GM12878 (cell line): ENCODE data around the gene PDZD2. TPM values are rescaled to one million over a fixed set of nuclear protein-coding genes. Genes with fewer than 3 reads are reported as not detected.

ENCODE experiments used
- ATAC-seq: fragments of 200-7000 bp; cut with Tn5 transposase; 3 replicates; pipeline ENCODE4 v1.9.1; 2020; ENCODE audit warnings: mild to moderate bottlenecking, moderate library complexity
- BruUV-seq: library from RNA; stranded (reverse); fragments of 400-500 nt; replicated peaks from 2 replicates; lab custom pipeline; 2021; lab: Mats Ljungman, UMichigan
- CTCF ChIA-PET: fragments of 300-600 bp; sonication (Branson Sonifier 250); formaldehyde crosslinking; extraction: SDS; loops from one replicate; lab custom pipeline; 2021; ENCODE audit warnings: inconsistent platforms; lab: Yijun Ruan, JAX
- POLR2A ChIA-PET: fragments of 350-600 bp; formaldehyde crosslinking; extraction: SDS; loops from one replicate; lab custom pipeline; 2021; ENCODE audit warnings: inconsistent platforms; lab: Charles Lee
- RAD21 ChIA-PET: fragments of 300-600 bp; sonication (Branson Sonifier 250); formaldehyde crosslinking; loops from one replicate; lab custom pipeline; 2023; ENCODE audit warnings: antibody characterized with exemption; ENCODE audit not compliant: unreplicated experiment; lab: Charles Lee
- SMC1A ChIA-PET: fragments of 300-600 bp; sonication (Branson Sonifier 250); formaldehyde crosslinking; loops from one replicate; lab custom pipeline; 2023; ENCODE audit not compliant: unreplicated experiment, uncharacterized antibody; lab: Charles Lee
- DNase-seq: peaks from one replicate; pipeline ENCODE4 v3.0.0-alpha.2; 2011; ENCODE audit warnings: low read depth, low spot score
- FAIRE-seq: peaks from 3 replicates; lab custom pipeline; 2011; peaks lifted over from hg19 to GRCh38; lab: Jason Lieb, UNC
- H2AFZ ChIP-seq: 2 replicates; pipeline ENCODE4 v1.6.0; 2011; ENCODE audit warnings: low read depth, low read length, control low read depth; ENCODE audit not compliant: control insufficient read depth
- H3K27ac ChIP-seq: 2 replicates; pipeline ENCODE4 v1.5.1; 2011; ENCODE audit warnings: control low read depth; ENCODE audit not compliant: control insufficient read depth, insufficient read depth
- H3K27me3 ChIP-seq, 2 experiments: replicated peaks in 1 of 2; 2 replicates each; pipeline versions ENCODE4 v1.6.0 to v1.6.1; 2011; ENCODE audit warnings: low read length in 1 of 2; ENCODE audit not compliant: control insufficient read depth in 2 of 2, insufficient read depth in 2 of 2
- H3K36me3 ChIP-seq, 2 experiments: 2 replicates each; pipeline ENCODE4 v1.5.1; 2011; ENCODE audit warnings: low read length in 1 of 2; ENCODE audit not compliant: control insufficient read depth in 2 of 2, insufficient read depth in 2 of 2
- H3K4me1 ChIP-seq: 2 replicates; pipeline ENCODE4 v1.6.1; 2011; ENCODE audit warnings: mild to moderate bottlenecking, low read length, moderate library complexity, mixed read lengths; ENCODE audit not compliant: control insufficient read depth, insufficient read depth
- H3K4me2 ChIP-seq: 2 replicates; pipeline ENCODE4 v1.6.0; 2011; ENCODE audit warnings: control low read depth; ENCODE audit not compliant: control insufficient read depth, insufficient read depth
- H3K4me3 ChIP-seq: fragments of 200-600 bp; sonication (generic); 2 replicates; pipeline ENCODE4 v1.5.1; 2016
- H3K79me2 ChIP-seq: 2 replicates; pipeline ENCODE4 v1.6.0; 2011; ENCODE audit warnings: low read length; ENCODE audit not compliant: control insufficient read depth, insufficient read depth
- H3K9ac ChIP-seq: 2 replicates; pipeline ENCODE4 v1.8.0; 2011; ENCODE audit warnings: low read length, control low read depth, mixed read lengths; ENCODE audit not compliant: control insufficient read depth, insufficient read depth
- H3K9me3 ChIP-seq: replicated peaks from 3 replicates; pipeline ENCODE4 v1.5.1; 2011; ENCODE audit warnings: mild to moderate bottlenecking, low read length; ENCODE audit not compliant: control insufficient read depth, insufficient read depth
- H4K20me1 ChIP-seq: 2 replicates; pipeline ENCODE4 v1.6.0; 2011; ENCODE audit not compliant: control insufficient read depth, insufficient read depth
- BHLHE40 ChIP-seq, 2 experiments: fragments of 450-650 bp in 1 of 2; IDR thresholded peaks; 2 replicates each; pipeline ENCODE4 v1.6.1; 2011 to 2017; ENCODE audit warnings: low read depth in 2 of 2, borderline replicate concordance in 1 of 2, improper control_type of control experiment in 1 of 2, low read length in 1 of 2, mild to moderate bottlenecking in 1 of 2
- CBX3 ChIP-seq: fragments of 200-600 bp; sonication (generic); IDR thresholded peaks from 2 replicates; pipeline ENCODE4 v1.6.1; 2016; ENCODE audit warnings: low read depth, borderline replicate concordance
- CEBPB ChIP-seq, 2 experiments: fragments of 150-350 bp in 1 of 2; IDR thresholded peaks; 2 replicates each; pipeline ENCODE4 v1.6.1; 2012 to 2014; ENCODE audit warnings: low read depth in 2 of 2, low read length in 2 of 2, borderline replicate concordance in 1 of 2, inconsistent platforms in 1 of 2
- GABPA ChIP-seq: IDR thresholded peaks from 2 replicates; pipeline ENCODE4 v1.6.1; 2014; ENCODE audit warnings: antibody characterized with exemption, low read depth, mild to moderate bottlenecking, inconsistent platforms
- HSF1 ChIP-seq: fragments of 150-350 bp; IDR thresholded peaks from 2 replicates; pipeline ENCODE4 v1.6.1; 2014; ENCODE audit warnings: mild to moderate bottlenecking, low read depth, low read length
- NR2F1 ChIP-seq: fragments of 450-650 bp; conservative IDR thresholded peaks from 2 replicates; pipeline ENCODE4 v1.6.1; 2017; ENCODE audit warnings: mild to moderate bottlenecking
- POLR2A ChIP-seq: IDR thresholded peaks from 2 replicates; pipeline ENCODE4 v1.6.1; 2011; ENCODE audit warnings: low read depth, mild to moderate bottlenecking, low read length
- SPI1 ChIP-seq: IDR thresholded peaks from 2 replicates; pipeline ENCODE4 v1.6.1; 2011; ENCODE audit warnings: low read depth, mild to moderate bottlenecking, low read length, moderate library complexity, borderline replicate concordance; ENCODE audit not compliant: insufficient read depth
- WGBS: methylation state at CpG from one replicate; pipeline ENCODE4 v1.1.6; 2016; ENCODE audit warnings: low lambda C conversion rate; ENCODE audit not compliant: insufficient replicate concordance, insufficient coverage; ENCODE audit errors: missing lambda C conversion rate; 5-methylcytosine and 5-hydroxymethylcytosine counted together
- in situ Hi-C: fragments of 300-500 bp; cut with MboI; formaldehyde crosslinking; loops from 9 replicates; pipeline ENCODE4 v1.14.3; 2018; ENCODE audit warnings: mixed read lengths
- intact Hi-C: fragments of 100-400 bp; cut with micrococcal nuclease; formaldehyde crosslinking; loops from one replicate; pipeline ENCODE4 v1.14.2; 2022; ENCODE audit not compliant: unreplicated experiment
- polyA plus RNA-seq, 11 experiments: library from polyadenylated mRNA; depleted of rRNA in 4 of 11; unstranded in 6 of 11; stranded (reverse) in 5 of 11; fragments of >200 nt; fragmentation: Nextera tagmentation in 4 of 11; fragmentation: Illumina TruSeq in 1 of 11; extraction: Ambion mirVana in 4 of 11; extraction: Trizol in 1 of 11; gene quantifications; 1 replicate in 1 of 11; 2 replicates in 10 of 11; pipeline versions ENCODE4 v1.2.1 to v1.2.3, GENCODE V29; 2011 to 2016; ENCODE audit warnings: inconsistent platforms in 2 of 11, missing spikeins in 2 of 11, low read depth in 1 of 11
- total RNA-seq, 4 experiments: library from RNA; depleted of rRNA in 3 of 4; stranded (reverse); fragments of >200 nt in 3 of 4; fragmentation: Illumina TruSeq in 1 of 4; extraction: Trizol in 1 of 4; gene quantifications; 2 replicates each; pipeline versions ENCODE4 v1.2.1 to v1.2.3, GENCODE V29; 2013 to 2021

The PDZD2 gene
- total and polyA plus RNA-seq, 10 of the 15 experiments (the other 5 are each of a cell fraction or from before 2014, with no cell fraction given): 0.01 to 0.58 (median 0.29) TPM; not detected in 3

DNA sequence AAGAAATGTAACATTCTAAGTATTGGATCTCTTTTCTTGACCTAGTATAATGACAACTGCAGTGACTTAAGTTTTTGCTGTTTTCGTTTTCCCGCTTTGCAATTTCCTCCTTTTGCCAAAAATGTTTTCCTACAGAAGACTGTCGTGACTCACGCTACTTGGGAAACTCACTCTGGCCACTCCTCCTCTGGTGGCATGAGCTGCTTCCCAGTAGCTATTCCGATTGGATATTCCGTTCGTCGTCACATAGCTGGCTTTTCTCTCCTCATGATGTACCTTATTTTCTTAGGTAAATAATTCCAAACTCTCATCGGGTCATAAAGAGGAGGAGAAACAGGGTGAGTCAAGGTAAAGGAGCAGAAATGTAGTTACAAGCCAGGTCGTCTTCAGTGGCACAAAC is 470.3 kb downstream of the PDZD2 start:
- no peaks in the 10 kb centered on the region for H3K4me1 ChIP-seq
- WGBS: 97% methylated on average over 10 of the region's 10 CpGs
- no peak overlapping the region for H2AFZ ChIP-seq
- no peak overlapping the region for H3K4me3 ChIP-seq
- TF ChIP-seq CEBPB (IDR thresholded peaks at IDR 0.05; ENCODE audit: borderline replicate concordance in 1 of 2, low read depth in 2 of 2, low read length in 2 of 2) (no peak), GABPA (no peak), POLR2A (no peak), HSF1 (no peak), CBX3 (no peak), SPI1 (no peak), BHLHE40 (IDR thresholded peaks at IDR 0.05; ENCODE audit: borderline replicate concordance in 1 of 2, low read depth in 2 of 2, low read length in 1 of 2) (no peak), NR2F1 (no peak)
- no peaks in the 10 kb centered on the region for H3K27me3 ChIP-seq
- no peak overlapping the region for H3K9ac ChIP-seq
- ATAC-seq (no peak), FAIRE-seq (no peak), DNase-seq (no peak)
- in situ Hi-C loops: no loop called here
- H3K4me2 ChIP-seq: no peak overlapping the region
- ChIA-PET SMC1A (interaction anchor here (1.1 to 1.9 kb wide), 2 partner anchors 16 to 219 kb away, joined by 4 to 5 read pairs; no protein-coding TSS in a partner anchor), RAD21 (no interaction called here), CTCF (interaction anchor here (1.3 to 1.4 kb wide), 3 partner anchors 16 to 219 kb away, joined by 3 read pairs; no protein-coding TSS in a partner anchor), POLR2A (no interaction called here)
- intact Hi-C loops: no loop called here
- no peak overlapping the region for H3K27ac ChIP-seq
- H3K79me2 ChIP-seq: no peaks in the 10 kb centered on the region
- BruUV-seq: no TSS peak
- H3K9me3 ChIP-seq: no peaks in the 10 kb centered on the region
- H3K36me3 ChIP-seq: peaks cover 7 to 30% of the 10 kb centered on the region in 2 experiments
- H4K20me1 ChIP-seq: no peaks in the 10 kb centered on the region
